HepG2 (cell line): ENCODE data around the gene NFATC4. TPM values are rescaled to one million over a fixed set of nuclear protein-coding genes. Genes with fewer than 3 reads are reported as not detected.

Experiments used
- ASH2L ChIP-seq: fragments of 300-600, 200-600 bp; sonication (generic); IDR thresholded peaks from 2 replicates; pipeline ENCODE4 v1.7.0; 2017; ENCODE audit warnings: low read depth, mild to moderate bottlenecking, moderate library complexity, mixed read lengths, low read length; ENCODE audit not compliant: insufficient read length
- IRF2 ChIP-seq: IDR thresholded peaks from 2 replicates; pipeline ENCODE4 v1.6.1; 2018; ENCODE audit warnings: missing genetic modification reagents, missing compliant biosample characterization
- JARID2 ChIP-seq: sonication (generic); formaldehyde crosslinking; IDR thresholded peaks from 2 replicates; pipeline ENCODE4 v1.8.1; 2023; ENCODE audit warnings: missing genetic modification reagents, inconsistent platforms; ENCODE audit not compliant: insufficient replicate concordance
- MTA1 ChIP-seq: sonication (generic); formaldehyde crosslinking; IDR thresholded peaks from 2 replicates; pipeline ENCODE4 v1.4.0; 2020; ENCODE audit warnings: missing genetic modification reagents, mild to moderate bottlenecking, borderline replicate concordance
- MTA3 ChIP-seq: sonication (generic); formaldehyde crosslinking; IDR thresholded peaks from 2 replicates; pipeline ENCODE4 v1.4.0; 2020; ENCODE audit warnings: missing genetic modification reagents
- NFKB2 ChIP-seq: sonication (generic); formaldehyde crosslinking; IDR thresholded peaks from 2 replicates; pipeline ENCODE4 v1.4.0; 2020; ENCODE audit warnings: missing genetic modification reagents, borderline replicate concordance
- RAD21 ChIP-seq: fragments of 450-650 bp; formaldehyde crosslinking; IDR thresholded peaks from 2 replicates; pipeline ENCODE4 v1.5.0; 2020; ENCODE audit warnings: mild to moderate bottlenecking
- RFXANK ChIP-seq: IDR thresholded peaks from 2 replicates; pipeline ENCODE4 v1.6.1; 2016
- TBX2 ChIP-seq: sonication (generic); formaldehyde crosslinking; IDR thresholded peaks from 2 replicates; pipeline ENCODE4 v1.5.0; 2020; ENCODE audit warnings: missing genetic modification reagents, mild to moderate bottlenecking, borderline replicate concordance
- ZNF572 ChIP-seq: sonication (generic); formaldehyde crosslinking; IDR thresholded peaks from 2 replicates; pipeline ENCODE4 v1.5.1; 2020; ENCODE audit warnings: mild to moderate bottlenecking, missing genetic modification reagents
- ZNF614 ChIP-seq: IDR thresholded peaks from 2 replicates; pipeline ENCODE4 v1.6.1; 2018; ENCODE audit warnings: missing biosample characterization, missing genetic modification reagents, inconsistent platforms, borderline replicate concordance
- polyA plus RNA-seq, 8 experiments: library from polyadenylated mRNA; depleted of rRNA in 3 of 8; stranded (reverse) in 7 of 8; unstranded in 1 of 8; fragments of >200 nt; fragmentation: Illumina TruSeq in 4 of 8; extraction: Trizol in 4 of 8; gene quantifications; 2 replicates each; pipeline versions ENCODE4 v1.2.1 to v1.2.3, GENCODE V29; 2011 to 2016; ENCODE audit warnings: low read depth in 4 of 8, missing spikeins in 1 of 8, mixed read lengths in 1 of 8; ENCODE audit not compliant: insufficient read depth in 1 of 8
- total RNA-seq, 5 experiments: library from RNA; depleted of rRNA; stranded (reverse); fragments of >200 nt; fragmentation: Illumina TruSeq; extraction: Trizol; gene quantifications; 2 replicates each; pipeline ENCODE4 v1.2.3, GENCODE V29; 2016; ENCODE audit warnings: low read depth in 1 of 5
- TF ChIP-seq, protein P1 (sequence below): sonication (generic); formaldehyde crosslinking; IDR thresholded peaks from 2 replicates; pipeline ENCODE4 v1.4.0; 2020; ENCODE audit warnings: missing genetic modification reagents
- TF ChIP-seq, protein P2 (sequence below): IDR thresholded peaks from 2 replicates; pipeline ENCODE4 v1.6.1; 2016; ENCODE audit warnings: missing biosample characterization, missing genetic modification reagents, low read depth
- TF ChIP-seq, protein P3 (sequence below): sonication (generic); formaldehyde crosslinking; IDR thresholded peaks from 2 replicates; pipeline ENCODE4 v1.4.0; 2020; ENCODE audit warnings: mild to moderate bottlenecking, missing genetic modification reagents
- TF ChIP-seq, protein P4 (sequence below): sonication (generic); formaldehyde crosslinking; IDR thresholded peaks from 2 replicates; pipeline ENCODE4 v1.4.0; 2020; ENCODE audit warnings: mild to moderate bottlenecking, missing genetic modification reagents, borderline replicate concordance
- TF ChIP-seq, protein P5 (sequence below): sonication (generic); formaldehyde crosslinking; IDR thresholded peaks from 2 replicates; pipeline ENCODE4 v1.4.0; 2020; ENCODE audit warnings: missing genetic modification reagents

NFATC4 gene
- total and polyA plus RNA-seq, 2 of the 13 experiments (the other 11 are each of a cell fraction or from before 2014, with no cell fraction given): 0.04 to 0.15 TPM

DNA sequence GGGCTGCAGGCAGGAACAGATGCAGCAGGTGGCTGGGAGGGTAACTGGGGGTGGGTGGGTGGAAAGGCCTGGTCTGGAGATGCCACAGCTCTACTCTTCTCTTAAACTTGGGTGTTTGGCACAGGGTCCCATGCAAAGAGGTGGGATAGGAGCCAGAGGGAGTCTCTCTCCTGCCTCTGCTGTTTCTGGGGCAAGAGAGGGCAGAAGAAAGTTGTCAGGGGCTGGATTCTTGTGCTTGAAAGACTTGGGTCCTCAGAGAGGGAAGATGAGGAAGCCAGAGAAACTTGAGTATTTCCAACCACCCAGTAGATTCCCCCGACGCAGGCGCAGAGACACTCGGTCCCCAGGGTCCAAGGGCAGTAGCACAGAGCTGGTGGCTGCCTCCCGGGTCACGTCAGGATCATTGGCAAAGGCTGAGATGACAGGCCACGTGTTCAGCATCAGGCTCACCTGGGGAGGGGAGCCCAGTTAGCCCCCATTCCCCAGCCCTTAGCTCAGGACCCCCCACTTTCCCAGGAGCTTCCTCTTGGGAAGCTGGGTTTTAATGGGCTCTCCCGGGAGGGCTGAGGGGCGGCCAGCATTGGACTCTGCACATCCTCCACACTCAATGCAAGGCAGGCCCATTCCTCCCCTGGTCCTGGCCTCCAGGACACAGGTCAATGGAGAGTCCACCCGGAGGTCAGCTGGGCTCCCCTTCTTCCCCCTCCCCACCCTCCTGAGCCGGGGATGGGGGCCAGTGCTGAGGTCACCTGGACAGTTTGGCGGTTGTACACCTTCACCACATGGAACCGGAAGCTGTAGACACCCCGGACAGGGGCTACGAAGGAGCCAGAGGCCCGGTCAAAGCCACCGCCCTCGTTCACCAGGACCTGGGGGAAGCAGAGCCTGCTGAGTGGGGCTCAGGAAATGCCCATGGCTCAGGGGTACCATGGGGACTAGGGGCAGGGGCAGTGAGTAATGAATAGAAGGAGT, 59.8 kb downstream of the NFATC4 start (continued):
- TF ChIP-seq IRF2 (CRISPR knock-in tag) (no peak; the same call in 1 of the 2 replicates), RAD21 (CRISPR knock-in tag) (no peak), ZNF614 (no peak), RFXANK (CRISPR knock-in tag) (no peak), MTA3 (CRISPR knock-in tag) (no peak), MTA1 (CRISPR knock-in tag) (no peak; the same call in 1 of the 2 replicates), JARID2 (CRISPR knock-in tag) (no peak), TBX2 (CRISPR knock-in tag) (no peak), ASH2L (peak; percentile 15), ZNF572 (CRISPR knock-in tag) (no peak), NFKB2 (CRISPR knock-in tag) (no peak; the same call in 1 of the 2 replicates)
- TF ChIP-seq, protein P1, sequence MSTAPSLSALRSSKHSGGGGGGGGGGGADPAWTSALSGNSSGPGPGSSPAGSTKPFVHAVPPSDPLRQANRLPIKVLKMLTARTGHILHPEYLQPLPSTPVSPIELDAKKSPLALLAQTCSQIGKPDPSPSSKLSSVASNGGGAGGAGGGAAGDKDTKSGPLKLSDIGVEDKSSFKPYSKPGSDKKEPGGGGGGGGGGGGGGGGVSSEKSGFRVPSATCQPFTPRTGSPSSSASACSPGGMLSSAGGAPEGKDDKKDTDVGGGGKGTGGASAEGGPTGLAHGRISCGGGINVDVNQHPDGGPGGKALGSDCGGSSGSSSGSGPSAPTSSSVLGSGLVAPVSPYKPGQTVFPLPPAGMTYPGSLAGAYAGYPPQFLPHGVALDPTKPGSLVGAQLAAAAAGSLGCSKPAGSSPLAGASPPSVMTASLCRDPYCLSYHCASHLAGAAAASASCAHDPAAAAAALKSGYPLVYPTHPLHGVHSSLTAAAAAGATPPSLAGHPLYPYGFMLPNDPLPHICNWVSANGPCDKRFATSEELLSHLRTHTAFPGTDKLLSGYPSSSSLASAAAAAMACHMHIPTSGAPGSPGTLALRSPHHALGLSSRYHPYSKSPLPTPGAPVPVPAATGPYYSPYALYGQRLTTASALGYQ: no peak
- TF ChIP-seq, protein P2, sequence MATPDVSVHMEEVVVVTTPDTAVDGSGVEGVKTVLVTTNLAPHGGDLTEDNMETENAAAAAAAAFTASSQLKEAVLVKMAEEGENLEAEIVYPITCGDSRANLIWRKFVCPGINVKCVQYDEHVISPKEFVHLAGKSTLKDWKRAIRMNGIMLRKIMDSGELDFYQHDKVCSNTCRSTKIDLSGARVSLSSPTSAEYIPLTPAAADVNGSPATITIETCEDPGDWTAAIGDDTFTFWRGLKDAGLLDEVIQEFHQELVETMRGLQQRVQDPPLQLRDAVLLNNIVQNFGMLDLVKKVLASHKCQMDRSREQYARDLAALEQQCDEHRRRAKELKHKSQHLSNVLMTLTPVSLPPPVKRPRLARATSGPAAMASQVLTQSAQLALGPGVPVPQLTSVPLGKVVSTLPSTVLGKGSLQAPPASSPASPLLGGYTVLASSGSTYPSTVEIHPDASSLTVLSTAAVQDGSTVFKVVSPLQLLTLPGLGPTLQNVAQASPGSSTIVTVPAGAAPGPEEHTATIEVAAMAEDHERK (CRISPR knock-in tag): no peak
- TF ChIP-seq, protein P3, sequence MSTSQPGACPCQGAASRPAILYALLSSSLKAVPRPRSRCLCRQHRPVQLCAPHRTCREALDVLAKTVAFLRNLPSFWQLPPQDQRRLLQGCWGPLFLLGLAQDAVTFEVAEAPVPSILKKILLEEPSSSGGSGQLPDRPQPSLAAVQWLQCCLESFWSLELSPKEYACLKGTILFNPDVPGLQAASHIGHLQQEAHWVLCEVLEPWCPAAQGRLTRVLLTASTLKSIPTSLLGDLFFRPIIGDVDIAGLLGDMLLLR (CRISPR knock-in tag): no peak
- TF ChIP-seq, protein P4, sequence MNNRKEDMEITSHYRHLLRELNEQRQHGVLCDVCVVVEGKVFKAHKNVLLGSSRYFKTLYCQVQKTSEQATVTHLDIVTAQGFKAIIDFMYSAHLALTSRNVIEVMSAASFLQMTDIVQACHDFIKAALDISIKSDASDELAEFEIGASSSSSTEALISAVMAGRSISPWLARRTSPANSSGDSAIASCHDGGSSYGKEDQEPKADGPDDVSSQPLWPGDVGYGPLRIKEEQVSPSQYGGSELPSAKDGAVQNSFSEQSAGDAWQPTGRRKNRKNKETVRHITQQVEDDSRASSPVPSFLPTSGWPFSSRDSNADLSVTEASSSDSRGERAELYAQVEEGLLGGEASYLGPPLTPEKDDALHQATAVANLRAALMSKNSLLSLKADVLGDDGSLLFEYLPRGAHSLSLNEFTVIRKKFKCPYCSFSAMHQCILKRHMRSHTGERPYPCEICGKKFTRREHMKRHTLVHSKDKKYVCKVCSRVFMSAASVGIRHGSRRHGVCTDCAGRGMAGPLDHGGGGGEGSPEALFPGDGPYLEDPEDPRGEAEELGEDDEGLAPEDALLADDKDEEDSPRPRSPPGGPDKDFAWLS (CRISPR knock-in tag): no peak
- TF ChIP-seq, protein P5, sequence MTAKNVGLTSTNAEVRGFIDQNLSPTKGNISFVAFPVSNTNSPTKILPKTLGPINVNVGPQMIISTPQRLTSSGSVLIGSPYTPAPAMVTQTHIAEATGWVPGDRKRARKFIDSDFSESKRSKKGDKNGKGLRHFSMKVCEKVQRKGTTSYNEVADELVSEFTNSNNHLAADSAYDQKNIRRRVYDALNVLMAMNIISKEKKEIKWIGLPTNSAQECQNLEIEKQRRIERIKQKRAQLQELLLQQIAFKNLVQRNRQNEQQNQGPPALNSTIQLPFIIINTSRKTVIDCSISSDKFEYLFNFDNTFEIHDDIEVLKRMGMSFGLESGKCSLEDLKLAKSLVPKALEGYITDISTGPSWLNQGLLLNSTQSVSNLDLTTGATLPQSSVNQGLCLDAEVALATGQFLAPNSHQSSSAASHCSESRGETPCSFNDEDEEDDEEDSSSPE: no peak
